BE2C (cell line): Measurements from ENCODE around the gene UFSP2.

ENCODE experiments used
- DNase-seq: peaks from one replicate; pipeline ENCODE4 v3.0.0-alpha.2; 2020
- H3K27me3 ChIP-seq: fragments of 250-450 bp; sonication (Bioruptor Pico); 2 replicates; pipeline ENCODE4 v1.5.1; 2020; ENCODE audit warnings: mild to moderate bottlenecking
- H3K36me3 ChIP-seq: fragments of 250-450 bp; sonication (Bioruptor Pico); 2 replicates; pipeline ENCODE4 v1.5.1; 2020; ENCODE audit warnings: mild to moderate bottlenecking
- H3K4me1 ChIP-seq: fragments of 250-450 bp; sonication (Bioruptor Pico); 2 replicates; pipeline ENCODE4 v1.5.1; 2020
- H3K4me3 ChIP-seq: 2 replicates; pipeline ENCODE4 v1.5.1; 2011; ENCODE audit warnings: low read depth, low read length
- H3K9me3 ChIP-seq: fragments of 250-450 bp; sonication (Bioruptor Pico); 2 replicates; pipeline ENCODE4 v1.5.1; 2020
- CTCF ChIP-seq: IDR thresholded peaks from 2 replicates; pipeline ENCODE4 v1.5.1; 2012; ENCODE audit warnings: mild to moderate bottlenecking, low read depth, low read length

Gene UFSP2

GRCh38 chr4:185351691-185352090 lies 74.1 kb downstream of the UFSP2 start:
- Histone ChIP-seq H3K4me1 (no peaks in the 10 kb centered on the region), H3K27me3 (no peaks in the 10 kb centered on the region), H3K4me3 (no peak overlapping the region), H3K9me3 (no peaks in the 10 kb centered on the region), H3K36me3 (no peaks in the 10 kb centered on the region)
- no peak for DNase-seq
- TF ChIP-seq CTCF: no peak
